ENCODE data around the gene ARTN.

DNA sequence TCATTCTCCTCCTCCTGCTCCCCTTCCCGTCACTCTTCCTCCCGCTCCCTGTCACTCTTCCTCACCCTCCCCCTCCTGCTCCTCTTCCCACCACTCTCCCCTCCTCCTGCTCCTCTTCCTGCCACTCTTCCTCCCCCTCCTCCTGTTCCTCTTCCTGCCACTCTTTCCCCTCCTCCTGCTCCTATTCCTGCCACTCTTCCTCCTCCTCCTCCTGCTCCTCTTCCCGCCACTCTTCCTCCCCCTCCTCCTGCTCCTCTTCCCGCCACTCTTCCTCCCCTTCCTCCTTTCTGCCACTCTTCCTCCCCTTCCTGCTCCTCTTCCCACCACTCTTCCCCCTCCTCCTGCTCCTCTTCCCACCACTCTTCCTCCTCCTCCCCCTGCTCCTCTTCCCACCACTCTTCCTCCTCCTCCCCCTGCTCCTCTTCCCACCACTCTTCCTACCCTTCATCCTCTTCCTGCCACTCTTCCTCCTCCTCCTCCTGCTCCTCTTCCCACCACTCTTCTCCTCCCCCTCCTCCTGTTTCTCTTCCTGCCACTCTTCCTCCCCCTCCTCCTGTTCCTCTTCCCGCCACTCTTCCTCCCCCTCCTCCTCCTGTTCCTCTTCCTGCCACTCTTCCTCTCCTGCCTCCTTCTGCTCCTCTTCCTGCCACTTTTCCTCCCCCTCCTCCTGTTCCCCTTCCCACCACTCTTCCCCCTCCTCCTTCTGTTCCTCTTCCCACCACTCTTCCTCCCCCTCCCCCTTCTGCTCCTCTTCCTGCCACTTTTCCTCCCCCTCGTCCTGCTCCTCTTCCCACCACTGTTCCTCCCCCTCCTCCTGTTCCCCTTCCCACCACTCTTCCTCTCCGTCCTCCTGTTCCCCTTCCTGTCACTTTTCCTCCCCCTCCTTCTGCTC, 28.7 kb upstream of the ARTN start:
- TF ChIP-seq, protein P1, sequence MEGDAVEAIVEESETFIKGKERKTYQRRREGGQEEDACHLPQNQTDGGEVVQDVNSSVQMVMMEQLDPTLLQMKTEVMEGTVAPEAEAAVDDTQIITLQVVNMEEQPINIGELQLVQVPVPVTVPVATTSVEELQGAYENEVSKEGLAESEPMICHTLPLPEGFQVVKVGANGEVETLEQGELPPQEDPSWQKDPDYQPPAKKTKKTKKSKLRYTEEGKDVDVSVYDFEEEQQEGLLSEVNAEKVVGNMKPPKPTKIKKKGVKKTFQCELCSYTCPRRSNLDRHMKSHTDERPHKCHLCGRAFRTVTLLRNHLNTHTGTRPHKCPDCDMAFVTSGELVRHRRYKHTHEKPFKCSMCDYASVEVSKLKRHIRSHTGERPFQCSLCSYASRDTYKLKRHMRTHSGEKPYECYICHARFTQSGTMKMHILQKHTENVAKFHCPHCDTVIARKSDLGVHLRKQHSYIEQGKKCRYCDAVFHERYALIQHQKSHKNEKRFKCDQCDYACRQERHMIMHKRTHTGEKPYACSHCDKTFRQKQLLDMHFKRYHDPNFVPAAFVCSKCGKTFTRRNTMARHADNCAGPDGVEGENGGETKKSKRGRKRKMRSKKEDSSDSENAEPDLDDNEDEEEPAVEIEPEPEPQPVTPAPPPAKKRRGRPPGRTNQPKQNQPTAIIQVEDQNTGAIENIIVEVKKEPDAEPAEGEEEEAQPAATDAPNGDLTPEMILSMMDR (IDR thresholded peaks at IDR 0.05) = no peak
- no peak for TF ChIP-seq POLR2A (IDR thresholded peaks at IDR 0.05)

Measured in uterus (tissue), 2 donors.